ENCODE measurements around the gene PEX5L.

Gene PEX5L

GRCh38 chr3:179884136-179884535 is 152.6 kb downstream of the PEX5L start:
- Mint-ChIP-seq H3K4me1 (ENCODE audit: low read depth) (no peaks in the 10 kb centered on the region), H3K36me3 (ENCODE audit: low read depth) (no peaks in the 10 kb centered on the region), H3K9me3 (no peaks in the 10 kb centered on the region), H3K27ac (no peak overlapping the region), H3K27me3 (no peaks in the 10 kb centered on the region), H3K4me3 (no peak overlapping the region)
- intact Hi-C loops (cut with micrococcal nuclease), result no loop called here

GRCh38 chr3:179882292-179882691 is 154.4 kb downstream of the PEX5L start:
- Mint-ChIP-seq H3K4me1 (ENCODE audit: low read depth) (no peaks in the 10 kb centered on the region), H3K4me3 (no peak overlapping the region), H3K9me3 (no peaks in the 10 kb centered on the region), H3K27me3 (no peaks in the 10 kb centered on the region), H3K36me3 (ENCODE audit: low read depth) (no peaks in the 10 kb centered on the region), H3K27ac (no peak overlapping the region)
- intact Hi-C loops (cut with micrococcal nuclease), result no loop called here

- H3K36me3 Mint-ChIP-seq (ENCODE audit: low read depth), result no peaks in the 10 kb centered on the region
- no peak overlapping the region for H3K27ac Mint-ChIP-seq
- no peaks in the 10 kb centered on the region for H3K27me3 Mint-ChIP-seq
- no peak overlapping the region for H3K4me3 Mint-ChIP-seq
- no peaks in the 10 kb centered on the region for H3K9me3 Mint-ChIP-seq
- intact Hi-C loops (cut with micrococcal nuclease), result no loop called here
- no peaks in the 10 kb centered on the region for H3K4me1 Mint-ChIP-seq (ENCODE audit: low read depth)
These were observed 154.9 kb downstream of the PEX5L start for GRCh38 chr3:179881791-179882190.

- no peaks in the 10 kb centered on the region for H3K4me1 Mint-ChIP-seq (ENCODE audit: low read depth)
- no peak overlapping the region for H3K27ac Mint-ChIP-seq
- no peak overlapping the region for H3K4me3 Mint-ChIP-seq
- no peaks in the 10 kb centered on the region for H3K9me3 Mint-ChIP-seq
- H3K36me3 Mint-ChIP-seq (ENCODE audit: low read depth), result no peaks in the 10 kb centered on the region
- intact Hi-C loops (cut with micrococcal nuclease), result no loop called here
- no peaks in the 10 kb centered on the region for H3K27me3 Mint-ChIP-seq
These were observed 155.9 kb downstream of the PEX5L start for GRCh38 chr3:179880868-179881267.

GRCh38 chr3:179876440-179876839 is 160.3 kb downstream of the PEX5L start:
- no peak overlapping the region for H3K4me3 Mint-ChIP-seq
- no peaks in the 10 kb centered on the region for H3K9me3 Mint-ChIP-seq
- no peaks in the 10 kb centered on the region for H3K4me1 Mint-ChIP-seq (ENCODE audit: low read depth)
- peaks cover 2% of the 10 kb centered on the region for H3K27me3 Mint-ChIP-seq
- no peaks in the 10 kb centered on the region for H3K36me3 Mint-ChIP-seq (ENCODE audit: low read depth)
- no peak overlapping the region for H3K27ac Mint-ChIP-seq
- intact Hi-C loops (cut with micrococcal nuclease), result no loop called here

GRCh38 chr3:179872842-179873241 is 163.9 kb downstream of the PEX5L start:
- Mint-ChIP-seq H3K36me3 (ENCODE audit: low read depth) (no peaks in the 10 kb centered on the region), H3K27me3 (peaks cover 4% of the 10 kb centered on the region), H3K4me3 (no peak overlapping the region), H3K9me3 (no peaks in the 10 kb centered on the region), H3K27ac (no peak overlapping the region), H3K4me1 (ENCODE audit: low read depth) (no peaks in the 10 kb centered on the region)
- intact Hi-C loops (cut with micrococcal nuclease), result no loop called here

GRCh38 chr3:179871782-179872181 is 165.0 kb downstream of the PEX5L start:
- Mint-ChIP-seq H3K36me3 (ENCODE audit: low read depth) (no peaks in the 10 kb centered on the region), H3K27ac (no peak overlapping the region), H3K9me3 (no peaks in the 10 kb centered on the region), H3K27me3 (peaks cover 4% of the 10 kb centered on the region), H3K4me3 (no peak overlapping the region), H3K4me1 (ENCODE audit: low read depth) (no peaks in the 10 kb centered on the region)
- intact Hi-C loops (cut with micrococcal nuclease), result no loop called here

- Mint-ChIP-seq H3K27me3 (peaks cover 2% of the 10 kb centered on the region), H3K4me3 (no peak overlapping the region), H3K4me1 (ENCODE audit: low read depth) (no peaks in the 10 kb centered on the region), H3K9me3 (no peaks in the 10 kb centered on the region), H3K27ac (no peak overlapping the region), H3K36me3 (ENCODE audit: low read depth) (no peaks in the 10 kb centered on the region)
- intact Hi-C loops (cut with micrococcal nuclease), result no loop called here
These were observed 168.0 kb downstream of the PEX5L start for GRCh38 chr3:179868715-179869114.

- Mint-ChIP-seq H3K4me1 (ENCODE audit: low read depth) (no peaks in the 10 kb centered on the region), H3K4me3 (no peak overlapping the region), H3K27ac (no peak overlapping the region), H3K9me3 (no peaks in the 10 kb centered on the region), H3K36me3 (ENCODE audit: low read depth) (no peaks in the 10 kb centered on the region), H3K27me3 (peaks cover 2% of the 10 kb centered on the region)
- intact Hi-C loops (cut with micrococcal nuclease), result no loop called here
These were observed 168.8 kb downstream of the PEX5L start for GRCh38 chr3:179867961-179868360.

- H3K27ac Mint-ChIP-seq, result no peak overlapping the region
- peaks cover 2% of the 10 kb centered on the region for H3K27me3 Mint-ChIP-seq
- peaks cover 5% of the 10 kb centered on the region for H3K9me3 Mint-ChIP-seq
- H3K4me1 Mint-ChIP-seq (ENCODE audit: low read depth), result no peaks in the 10 kb centered on the region
- no peak overlapping the region for H3K4me3 Mint-ChIP-seq
- intact Hi-C loops (cut with micrococcal nuclease), result no loop called here
- no peaks in the 10 kb centered on the region for H3K36me3 Mint-ChIP-seq (ENCODE audit: low read depth)
These were observed 170.8 kb downstream of the PEX5L start for GRCh38 chr3:179865861-179866505.

- intact Hi-C loops (cut with micrococcal nuclease), result no loop called here
- no peaks in the 10 kb centered on the region for H3K4me1 Mint-ChIP-seq (ENCODE audit: low read depth)
- H3K9me3 Mint-ChIP-seq, result peaks cover 7% of the 10 kb centered on the region
- H3K36me3 Mint-ChIP-seq (ENCODE audit: low read depth), result no peaks in the 10 kb centered on the region
- no peaks in the 10 kb centered on the region for H3K27me3 Mint-ChIP-seq
- H3K27ac Mint-ChIP-seq, result no peak overlapping the region
- H3K4me3 Mint-ChIP-seq, result no peak overlapping the region
These were observed 174.8 kb downstream of the PEX5L start for GRCh38 chr3:179861953-179862352.

GRCh38 chr3:179861292-179861691 is 175.4 kb downstream of the PEX5L start:
- Mint-ChIP-seq H3K27me3 (no peaks in the 10 kb centered on the region), H3K4me3 (no peak overlapping the region), H3K36me3 (ENCODE audit: low read depth) (no peaks in the 10 kb centered on the region), H3K9me3 (peaks cover 7% of the 10 kb centered on the region), H3K27ac (no peak overlapping the region), H3K4me1 (ENCODE audit: low read depth) (no peaks in the 10 kb centered on the region)
- intact Hi-C loops (cut with micrococcal nuclease), result no loop called here

GRCh38 chr3:179860275-179861107 is 176.2 kb downstream of the PEX5L start:
- intact Hi-C loops (cut with micrococcal nuclease), result no loop called here
- Mint-ChIP-seq H3K27me3 (no peaks in the 10 kb centered on the region), H3K4me3 (no peak overlapping the region), H3K4me1 (ENCODE audit: low read depth) (no peaks in the 10 kb centered on the region), H3K27ac (no peak overlapping the region), H3K36me3 (ENCODE audit: low read depth) (no peaks in the 10 kb centered on the region), H3K9me3 (peaks cover 7% of the 10 kb centered on the region)

GRCh38 chr3:179853176-179853575 is 183.6 kb downstream of the PEX5L start:
- Mint-ChIP-seq H3K9me3 (no peaks in the 10 kb centered on the region), H3K36me3 (ENCODE audit: low read depth) (no peaks in the 10 kb centered on the region), H3K27me3 (no peaks in the 10 kb centered on the region), H3K27ac (no peak overlapping the region), H3K4me1 (ENCODE audit: low read depth) (peaks cover 27% of the 10 kb centered on the region), H3K4me3 (no peak overlapping the region)
- intact Hi-C loops (cut with micrococcal nuclease), result loop anchor here (5.0 kb wide), 1 partner anchor 421 kb away; no protein-coding TSS in a partner anchor
